Measurements from ENCODE around the gene SORCS1. TPM values are rescaled to one million over a fixed set of nuclear protein-coding genes. Genes with fewer than 3 reads are reported as not detected.

Gene SORCS1
- total and polyA plus RNA-seq, 4 donors: 0.04 to 3.5 (median 0.05) TPM

GRCh38 chr10:107022600-107023354 lies 141.7 kb downstream of the SORCS1 start:
- no peak overlapping the region for H3K4me3 ChIP-seq
- TF ChIP-seq CTCF (IDR thresholded peaks at IDR 0.05; ENCODE audit: control extremely low read depth, extremely low read depth): no peak
- peak; percentile 17 to 41 (median 17) for DNase-seq
- H3K9me3 ChIP-seq (ENCODE audit: control insufficient read depth in 4 of 4, insufficient read depth in 3 of 4, low read length in 3 of 4): no peaks in the 10 kb centered on the region
- 72 to 84% methylated on average over 6 of the region's 6 CpGs for WGBS, 2 donors
- no peak for ATAC-seq (ENCODE audit: insufficient read depth, low FRiP score)
- H3K4me1 ChIP-seq (ENCODE audit: control insufficient read depth in 5 of 5, insufficient read depth in 5 of 5, low read length in 5 of 5): no peaks in the 10 kb centered on the region
- no peak overlapping the region for H3K9ac ChIP-seq (ENCODE audit: insufficient read depth in 1 of 2, low read length in 2 of 2)
- H3K27ac ChIP-seq (ENCODE audit: low read depth in 1 of 2, low read length in 1 of 2): no peak overlapping the region
- H3K27me3 ChIP-seq (ENCODE audit: control insufficient read depth in 3 of 3, insufficient read depth in 3 of 3, low read length in 2 of 3): peaks cover 0 to 2% (median 0%) of the 10 kb centered on the region in 3 donors
- no peaks in the 10 kb centered on the region for H3K36me3 ChIP-seq (ENCODE audit: control insufficient read depth in 4 of 4, insufficient read depth in 4 of 4, low read length in 4 of 4)

DNA sequence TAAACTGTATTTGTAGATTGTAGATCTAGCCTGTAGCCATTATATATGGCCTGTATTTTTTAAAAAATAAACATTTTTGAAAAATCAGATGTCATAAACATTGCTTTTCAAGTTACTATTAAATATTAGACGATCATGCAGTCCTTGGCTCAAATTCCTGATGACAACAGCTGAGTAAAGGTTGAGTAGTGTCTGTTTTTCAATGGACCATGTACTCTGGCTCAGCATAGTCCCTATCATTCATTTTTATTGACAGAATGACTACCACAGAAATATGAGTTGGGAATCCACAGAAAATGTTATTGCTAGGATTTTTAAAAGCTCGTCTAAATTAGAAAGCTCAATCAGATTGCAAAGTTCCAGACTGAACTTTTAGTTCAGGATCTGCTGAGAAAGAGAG lies 145.4 kb downstream of the SORCS1 start:
- 71 to 84% methylated on average over 2 of the region's 2 CpGs for WGBS, 2 donors
- no peak for DNase-seq
- TF ChIP-seq CTCF (IDR thresholded peaks at IDR 0.05; ENCODE audit: control extremely low read depth, extremely low read depth): no peak

GRCh38 chr10:107013258-107014006 lies 151.1 kb downstream of the SORCS1 start:
- Histone ChIP-seq H3K36me3 (ENCODE audit: control insufficient read depth in 4 of 4, insufficient read depth in 4 of 4, low read length in 4 of 4) (no peaks in the 10 kb centered on the region), H3K9me3 (ENCODE audit: control insufficient read depth in 4 of 4, insufficient read depth in 3 of 4, low read length in 3 of 4) (no peaks in the 10 kb centered on the region), H3K4me3 (no peak overlapping the region), H3K27me3 (ENCODE audit: control insufficient read depth in 3 of 3, insufficient read depth in 3 of 3, low read length in 2 of 3) (peaks cover 0 to 2% (median 2%) of the 10 kb centered on the region in 3 donors), H3K27ac (ENCODE audit: low read depth in 1 of 2, low read length in 1 of 2) (no peak overlapping the region), H3K9ac (ENCODE audit: insufficient read depth in 1 of 2, low read length in 2 of 2) (no peak overlapping the region), H3K4me1 (ENCODE audit: control insufficient read depth in 5 of 5, insufficient read depth in 5 of 5, low read length in 5 of 5) (no peaks in the 10 kb centered on the region)
- TF ChIP-seq CTCF (IDR thresholded peaks at IDR 0.05; ENCODE audit: control extremely low read depth, extremely low read depth): no peak
- DNase-seq: no peak
- 79 to 84% methylated on average over 4 of the region's 4 CpGs for WGBS, 2 donors
- ATAC-seq (ENCODE audit: insufficient read depth, low FRiP score): no peak

More for the DNA sequence above, 145.4 kb downstream of the SORCS1 start:
- no peak for ATAC-seq (ENCODE audit: insufficient read depth, low FRiP score)
- Histone ChIP-seq H3K36me3 (ENCODE audit: control insufficient read depth in 4 of 4, insufficient read depth in 4 of 4, low read length in 4 of 4) (no peaks in the 10 kb centered on the region), H3K9ac (ENCODE audit: insufficient read depth in 1 of 2, low read length in 2 of 2) (no peak overlapping the region), H3K27me3 (ENCODE audit: control insufficient read depth in 3 of 3, insufficient read depth in 3 of 3, low read length in 2 of 3) (peaks cover 0 to 2% (median 0%) of the 10 kb centered on the region in 3 donors), H3K27ac (ENCODE audit: low read depth in 1 of 2, low read length in 1 of 2) (no peak overlapping the region), H3K4me1 (ENCODE audit: control insufficient read depth in 5 of 5, insufficient read depth in 5 of 5, low read length in 5 of 5) (no peaks in the 10 kb centered on the region), H3K4me3 (no peak overlapping the region), H3K9me3 (ENCODE audit: control insufficient read depth in 4 of 4, insufficient read depth in 3 of 4, low read length in 3 of 4) (no peaks in the 10 kb centered on the region)

Measured in lung (tissue), 12 donors.